IPS-18c (cell line): Measurements from ENCODE around the gene DDX39A.
A peak's percentile ranks its signal among the peaks of the same experiment; 100 is the strongest.
"Not testable (repeated sequence)": the region's sequence is repeated elsewhere in the genome, so short reads cannot be mapped to it uniquely, and the experiment has no call there.

Experiments
- H3K4me3 ChIP-seq: 2 replicates; pipeline ENCODE4 v1.7.0; 2013; ENCODE audit warnings: low read depth, mild to moderate bottlenecking, low read length, moderate library complexity; ENCODE audit not compliant: insufficient read depth
- H3K9me3 ChIP-seq: one replicate; pipeline ENCODE4 v1.6.1; 2013; ENCODE audit warnings: mild to moderate bottlenecking, low read length, moderate library complexity; ENCODE audit not compliant: control insufficient read depth, insufficient read depth

Gene DDX39A

GRCh38 chr19:14419106-14419813, at the start of gene DDX39A:
TSS of gene DDX39A (minus strand) at chr19:14419341. CDS start at chr19:14413220, 6,121 bp downstream.
- Histone ChIP-seq H3K4me3 (peak within 1 kb of the TSS; percentile 80), H3K9me3 (peaks cover 3% of the 10 kb centered on the region)

GRCh38 chr19:14467816-14468215, 48.7 kb upstream of the DDX39A start:
- no peaks in the 10 kb centered on the region for H3K9me3 ChIP-seq
- no peak overlapping the region for H3K4me3 ChIP-seq

GRCh38 chr19:14467391-14467790, 48.2 kb upstream of the DDX39A start:
- no peak overlapping the region for H3K4me3 ChIP-seq
- no peaks in the 10 kb centered on the region for H3K9me3 ChIP-seq

- no peaks in the 10 kb centered on the region for H3K9me3 ChIP-seq
- H3K4me3 ChIP-seq, result no peak overlapping the region
These were observed 44.6 kb upstream of the DDX39A start for GRCh38 chr19:14463747-14464146.

GRCh38 chr19:14462401-14462800, 43.3 kb upstream of the DDX39A start:
- H3K4me3 ChIP-seq, H3K9me3 ChIP-seq: not testable (repeated sequence)

GRCh38 chr19:14460935-14461334, 41.8 kb upstream of the DDX39A start:
- no peaks in the 10 kb centered on the region for H3K9me3 ChIP-seq
- H3K4me3 ChIP-seq, result no peak overlapping the region

GRCh38 chr19:14459703-14460102, 40.6 kb upstream of the DDX39A start:
- no peaks in the 10 kb centered on the region for H3K9me3 ChIP-seq
- no peak overlapping the region for H3K4me3 ChIP-seq

GRCh38 chr19:14452303-14452702, 33.2 kb upstream of the DDX39A start:
- not testable (repeated sequence) for H3K4me3 ChIP-seq, H3K9me3 ChIP-seq

- Histone ChIP-seq H3K9me3 (no peaks in the 10 kb centered on the region), H3K4me3 (no peak overlapping the region)
These were observed 31.7 kb upstream of the DDX39A start for GRCh38 chr19:14450876-14451275.

- no peaks in the 10 kb centered on the region for H3K9me3 ChIP-seq
- no peak overlapping the region for H3K4me3 ChIP-seq
These were observed 31.2 kb upstream of the DDX39A start for GRCh38 chr19:14450168-14450874.

GRCh38 chr19:14449321-14449720, 30.2 kb upstream of the DDX39A start:
- H3K9me3 ChIP-seq, result no peaks in the 10 kb centered on the region

GRCh38 chr19:14446336-14447036, 27.3 kb upstream of the DDX39A start:
- Histone ChIP-seq H3K4me3 (no peak overlapping the region), H3K9me3 (no peaks in the 10 kb centered on the region)

More at GRCh38 chr19:14449321-14449720, 30.2 kb upstream of the DDX39A start:
- H3K4me3 ChIP-seq, result no peak overlapping the region

GRCh38 chr19:14443632-14444216, 24.6 kb upstream of the DDX39A start:
- H3K4me3 ChIP-seq, result no peak overlapping the region; the same call in 1 of the 2 replicates

GRCh38 chr19:14442891-14443631, 23.9 kb upstream of the DDX39A start:
- Histone ChIP-seq H3K9me3 (no peaks in the 10 kb centered on the region), H3K4me3 (no peak overlapping the region)

More at GRCh38 chr19:14443632-14444216, 24.6 kb upstream of the DDX39A start:
- no peaks in the 10 kb centered on the region for H3K9me3 ChIP-seq

- Histone ChIP-seq H3K4me3 (no peak overlapping the region), H3K9me3 (no peaks in the 10 kb centered on the region)
These were observed 22.1 kb upstream of the DDX39A start for GRCh38 chr19:14441041-14441938.

- Histone ChIP-seq H3K9me3 (no peaks in the 10 kb centered on the region), H3K4me3 (no peak overlapping the region)
These were observed 20.9 kb upstream of the DDX39A start for GRCh38 chr19:14440049-14440448.
